Measurements from ENCODE around the gene ACTL9. TPM values are rescaled to one million over a fixed set of nuclear protein-coding genes. Genes with fewer than 3 reads are reported as not detected.

ACTL9 gene
- total and polyA plus RNA-seq, 2 experiments from 2014 or later = not detected

DNA sequence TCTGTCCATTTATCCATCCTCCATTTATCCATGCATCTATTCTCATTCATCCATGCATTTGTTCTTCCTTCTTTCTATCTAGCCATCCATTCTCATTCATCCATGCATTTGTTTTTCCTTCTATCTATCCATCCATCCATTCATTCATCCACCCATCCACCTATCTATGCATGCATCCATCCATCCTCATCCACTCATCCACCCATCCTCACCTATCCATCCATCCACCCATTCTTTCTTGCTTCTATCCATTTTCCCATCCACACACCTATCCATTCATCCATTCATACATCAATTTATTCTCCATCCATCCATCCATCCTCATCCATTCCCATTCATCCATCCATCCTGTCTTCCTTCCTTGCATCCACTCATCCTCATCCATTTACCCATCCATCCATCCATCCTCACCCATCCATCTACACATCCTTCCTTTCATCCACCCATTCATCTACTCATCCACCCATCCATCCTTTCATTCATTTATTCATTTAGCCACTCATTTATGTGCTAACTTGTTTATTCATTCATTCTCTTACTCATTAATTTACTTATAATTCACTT is 20.3 kb downstream of the ACTL9 start:
- Histone ChIP-seq H4K20me1 (replicated peaks; ENCODE audit: insufficient read depth) (no peaks in the 10 kb centered on the region), H3K4me3 (no peak overlapping the region), H3K27ac (ENCODE audit: low read depth) (no peak overlapping the region), H3K36me3 (ENCODE audit: insufficient read depth) (no peaks in the 10 kb centered on the region), H3F3A (replicated peaks; ENCODE audit: low read depth) (no peaks in the 10 kb centered on the region), H3K79me2 (replicated peaks; ENCODE audit: insufficient read depth) (no peaks in the 10 kb centered on the region), H3K4me2 (no peak overlapping the region), H3K27me3 (ENCODE audit: insufficient read depth) (no peaks in the 10 kb centered on the region), H2AFZ (no peak overlapping the region), H3K9me2 (ENCODE audit: insufficient read depth) (no peaks in the 10 kb centered on the region), H3K4me1 (ENCODE audit: insufficient read depth) (no peaks in the 10 kb centered on the region)
- H3K4me3 Mint-ChIP-seq = no peak overlapping the region
- H3K9me3 Mint-ChIP-seq = peaks cover 90% of the 10 kb centered on the region
- H3K36me3 Mint-ChIP-seq (ENCODE audit: low read depth) = peaks cover 44% of the 10 kb centered on the region
- peaks cover 12% of the 10 kb centered on the region for H3K27me3 Mint-ChIP-seq (ENCODE audit: insufficient read depth, low read depth, poor library complexity)
- H3K27ac Mint-ChIP-seq = no peak overlapping the region
- TF ChIP-seq EZH2 (IDR thresholded peaks at IDR 0.05; ENCODE audit: low read depth, unreplicated experiment) (no peak), ZNF331 (CRISPR knock-in tag; IDR thresholded peaks at IDR 0.05; ENCODE audit: low read depth) (no peak), STAT1 (IDR thresholded peaks at IDR 0.05; ENCODE audit: unreplicated experiment) (no peak), EZH2phosphoT487 (IDR thresholded peaks at IDR 0.05; ENCODE audit: unreplicated experiment) (no peak), ZNF114 (CRISPR knock-in tag; IDR thresholded peaks at IDR 0.05) (no peak), POLR2AphosphoS5 (IDR thresholded peaks at IDR 0.05; ENCODE audit: low read depth) (no peak)
- TF ChIP-seq, protein P1, sequence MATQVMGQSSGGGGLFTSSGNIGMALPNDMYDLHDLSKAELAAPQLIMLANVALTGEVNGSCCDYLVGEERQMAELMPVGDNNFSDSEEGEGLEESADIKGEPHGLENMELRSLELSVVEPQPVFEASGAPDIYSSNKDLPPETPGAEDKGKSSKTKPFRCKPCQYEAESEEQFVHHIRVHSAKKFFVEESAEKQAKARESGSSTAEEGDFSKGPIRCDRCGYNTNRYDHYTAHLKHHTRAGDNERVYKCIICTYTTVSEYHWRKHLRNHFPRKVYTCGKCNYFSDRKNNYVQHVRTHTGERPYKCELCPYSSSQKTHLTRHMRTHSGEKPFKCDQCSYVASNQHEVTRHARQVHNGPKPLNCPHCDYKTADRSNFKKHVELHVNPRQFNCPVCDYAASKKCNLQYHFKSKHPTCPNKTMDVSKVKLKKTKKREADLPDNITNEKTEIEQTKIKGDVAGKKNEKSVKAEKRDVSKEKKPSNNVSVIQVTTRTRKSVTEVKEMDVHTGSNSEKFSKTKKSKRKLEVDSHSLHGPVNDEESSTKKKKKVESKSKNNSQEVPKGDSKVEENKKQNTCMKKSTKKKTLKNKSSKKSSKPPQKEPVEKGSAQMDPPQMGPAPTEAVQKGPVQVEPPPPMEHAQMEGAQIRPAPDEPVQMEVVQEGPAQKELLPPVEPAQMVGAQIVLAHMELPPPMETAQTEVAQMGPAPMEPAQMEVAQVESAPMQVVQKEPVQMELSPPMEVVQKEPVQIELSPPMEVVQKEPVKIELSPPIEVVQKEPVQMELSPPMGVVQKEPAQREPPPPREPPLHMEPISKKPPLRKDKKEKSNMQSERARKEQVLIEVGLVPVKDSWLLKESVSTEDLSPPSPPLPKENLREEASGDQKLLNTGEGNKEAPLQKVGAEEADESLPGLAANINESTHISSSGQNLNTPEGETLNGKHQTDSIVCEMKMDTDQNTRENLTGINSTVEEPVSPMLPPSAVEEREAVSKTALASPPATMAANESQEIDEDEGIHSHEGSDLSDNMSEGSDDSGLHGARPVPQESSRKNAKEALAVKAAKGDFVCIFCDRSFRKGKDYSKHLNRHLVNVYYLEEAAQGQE (IDR thresholded peaks at IDR 0.05; ENCODE audit: unreplicated experiment) = no peak
- TF ChIP-seq, protein P2, sequence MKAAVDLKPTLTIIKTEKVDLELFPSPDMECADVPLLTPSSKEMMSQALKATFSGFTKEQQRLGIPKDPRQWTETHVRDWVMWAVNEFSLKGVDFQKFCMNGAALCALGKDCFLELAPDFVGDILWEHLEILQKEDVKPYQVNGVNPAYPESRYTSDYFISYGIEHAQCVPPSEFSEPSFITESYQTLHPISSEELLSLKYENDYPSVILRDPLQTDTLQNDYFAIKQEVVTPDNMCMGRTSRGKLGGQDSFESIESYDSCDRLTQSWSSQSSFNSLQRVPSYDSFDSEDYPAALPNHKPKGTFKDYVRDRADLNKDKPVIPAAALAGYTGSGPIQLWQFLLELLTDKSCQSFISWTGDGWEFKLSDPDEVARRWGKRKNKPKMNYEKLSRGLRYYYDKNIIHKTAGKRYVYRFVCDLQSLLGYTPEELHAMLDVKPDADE (IDR thresholded peaks at IDR 0.05) = no peak
- TF ChIP-seq, protein P3, sequence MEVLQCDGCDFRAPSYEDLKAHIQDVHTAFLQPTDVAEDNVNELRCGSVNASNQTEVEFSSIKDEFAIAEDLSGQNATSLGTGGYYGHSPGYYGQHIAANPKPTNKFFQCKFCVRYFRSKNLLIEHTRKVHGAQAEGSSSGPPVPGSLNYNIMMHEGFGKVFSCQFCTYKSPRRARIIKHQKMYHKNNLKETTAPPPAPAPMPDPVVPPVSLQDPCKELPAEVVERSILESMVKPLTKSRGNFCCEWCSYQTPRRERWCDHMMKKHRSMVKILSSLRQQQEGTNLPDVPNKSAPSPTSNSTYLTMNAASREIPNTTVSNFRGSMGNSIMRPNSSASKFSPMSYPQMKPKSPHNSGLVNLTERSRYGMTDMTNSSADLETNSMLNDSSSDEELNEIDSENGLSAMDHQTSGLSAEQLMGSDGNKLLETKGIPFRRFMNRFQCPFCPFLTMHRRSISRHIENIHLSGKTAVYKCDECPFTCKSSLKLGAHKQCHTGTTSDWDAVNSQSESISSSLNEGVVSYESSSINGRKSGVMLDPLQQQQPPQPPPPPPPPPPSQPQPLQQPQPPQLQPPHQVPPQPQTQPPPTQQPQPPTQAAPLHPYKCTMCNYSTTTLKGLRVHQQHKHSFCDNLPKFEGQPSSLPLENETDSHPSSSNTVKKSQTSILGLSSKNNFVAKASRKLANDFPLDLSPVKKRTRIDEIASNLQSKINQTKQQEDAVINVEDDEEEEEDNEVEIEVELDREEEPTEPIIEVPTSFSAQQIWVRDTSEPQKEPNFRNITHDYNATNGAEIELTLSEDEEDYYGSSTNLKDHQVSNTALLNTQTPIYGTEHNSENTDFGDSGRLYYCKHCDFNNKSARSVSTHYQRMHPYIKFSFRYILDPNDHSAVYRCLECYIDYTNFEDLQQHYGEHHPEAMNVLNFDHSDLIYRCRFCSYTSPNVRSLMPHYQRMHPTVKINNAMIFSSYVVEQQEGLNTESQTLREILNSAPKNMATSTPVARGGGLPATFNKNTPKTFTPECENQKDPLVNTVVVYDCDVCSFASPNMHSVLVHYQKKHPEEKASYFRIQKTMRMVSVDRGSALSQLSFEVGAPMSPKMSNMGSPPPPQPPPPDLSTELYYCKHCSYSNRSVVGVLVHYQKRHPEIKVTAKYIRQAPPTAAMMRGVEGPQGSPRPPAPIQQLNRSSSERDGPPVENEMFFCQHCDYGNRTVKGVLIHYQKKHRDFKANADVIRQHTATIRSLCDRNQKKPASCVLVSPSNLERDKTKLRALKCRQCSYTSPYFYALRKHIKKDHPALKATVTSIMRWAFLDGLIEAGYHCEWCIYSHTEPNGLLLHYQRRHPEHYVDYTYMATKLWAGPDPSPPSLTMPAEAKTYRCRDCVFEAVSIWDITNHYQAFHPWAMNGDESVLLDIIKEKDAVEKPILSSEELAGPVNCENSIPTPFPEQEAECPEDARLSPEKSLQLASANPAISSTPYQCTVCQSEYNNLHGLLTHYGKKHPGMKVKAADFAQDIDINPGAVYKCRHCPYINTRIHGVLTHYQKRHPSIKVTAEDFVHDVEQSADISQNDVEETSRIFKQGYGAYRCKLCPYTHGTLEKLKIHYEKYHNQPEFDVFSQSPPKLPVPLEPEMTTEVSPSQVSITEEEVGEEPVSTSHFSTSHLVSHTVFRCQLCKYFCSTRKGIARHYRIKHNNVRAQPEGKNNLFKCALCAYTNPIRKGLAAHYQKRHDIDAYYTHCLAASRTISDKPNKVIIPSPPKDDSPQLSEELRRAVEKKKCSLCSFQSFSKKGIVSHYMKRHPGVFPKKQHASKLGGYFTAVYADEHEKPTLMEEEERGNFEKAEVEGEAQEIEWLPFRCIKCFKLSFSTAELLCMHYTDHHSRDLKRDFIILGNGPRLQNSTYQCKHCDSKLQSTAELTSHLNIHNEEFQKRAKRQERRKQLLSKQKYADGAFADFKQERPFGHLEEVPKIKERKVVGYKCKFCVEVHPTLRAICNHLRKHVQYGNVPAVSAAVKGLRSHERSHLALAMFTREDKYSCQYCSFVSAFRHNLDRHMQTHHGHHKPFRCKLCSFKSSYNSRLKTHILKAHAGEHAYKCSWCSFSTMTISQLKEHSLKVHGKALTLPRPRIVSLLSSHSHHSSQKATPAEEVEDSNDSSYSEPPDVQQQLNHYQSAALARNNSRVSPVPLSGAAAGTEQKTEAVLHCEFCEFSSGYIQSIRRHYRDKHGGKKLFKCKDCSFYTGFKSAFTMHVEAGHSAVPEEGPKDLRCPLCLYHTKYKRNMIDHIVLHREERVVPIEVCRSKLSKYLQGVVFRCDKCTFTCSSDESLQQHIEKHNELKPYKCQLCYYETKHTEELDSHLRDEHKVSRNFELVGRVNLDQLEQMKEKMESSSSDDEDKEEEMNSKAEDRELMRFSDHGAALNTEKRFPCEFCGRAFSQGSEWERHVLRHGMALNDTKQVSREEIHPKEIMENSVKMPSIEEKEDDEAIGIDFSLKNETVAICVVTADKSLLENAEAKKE (CRISPR knock-in tag; IDR thresholded peaks at IDR 0.05) = no peak
- TF ChIP-seq, protein P4, sequence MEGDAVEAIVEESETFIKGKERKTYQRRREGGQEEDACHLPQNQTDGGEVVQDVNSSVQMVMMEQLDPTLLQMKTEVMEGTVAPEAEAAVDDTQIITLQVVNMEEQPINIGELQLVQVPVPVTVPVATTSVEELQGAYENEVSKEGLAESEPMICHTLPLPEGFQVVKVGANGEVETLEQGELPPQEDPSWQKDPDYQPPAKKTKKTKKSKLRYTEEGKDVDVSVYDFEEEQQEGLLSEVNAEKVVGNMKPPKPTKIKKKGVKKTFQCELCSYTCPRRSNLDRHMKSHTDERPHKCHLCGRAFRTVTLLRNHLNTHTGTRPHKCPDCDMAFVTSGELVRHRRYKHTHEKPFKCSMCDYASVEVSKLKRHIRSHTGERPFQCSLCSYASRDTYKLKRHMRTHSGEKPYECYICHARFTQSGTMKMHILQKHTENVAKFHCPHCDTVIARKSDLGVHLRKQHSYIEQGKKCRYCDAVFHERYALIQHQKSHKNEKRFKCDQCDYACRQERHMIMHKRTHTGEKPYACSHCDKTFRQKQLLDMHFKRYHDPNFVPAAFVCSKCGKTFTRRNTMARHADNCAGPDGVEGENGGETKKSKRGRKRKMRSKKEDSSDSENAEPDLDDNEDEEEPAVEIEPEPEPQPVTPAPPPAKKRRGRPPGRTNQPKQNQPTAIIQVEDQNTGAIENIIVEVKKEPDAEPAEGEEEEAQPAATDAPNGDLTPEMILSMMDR (conservative IDR thresholded peaks at IDR 0.05; ENCODE audit: low read depth in 2 of 2) = no peak
- DNase-seq (ENCODE audit: low spot score) = no peak
- no peaks in the 10 kb centered on the region for H3K4me1 Mint-ChIP-seq
- no peak for ATAC-seq
